Mesendoderm (in vitro differentiated cells): ENCODE measurements around the gene RPL3.

Source experiments
- DNase-seq: peaks from one replicate; pipeline ENCODE4 v3.0.0; 2013
- H2AK5ac ChIP-seq: 2 replicates; pipeline ENCODE4 v1.6.1; 2013; ENCODE audit warnings: low read length, inconsistent platforms
- H2BK120ac ChIP-seq: 2 replicates; pipeline ENCODE4 v1.6.1; 2013; ENCODE audit warnings: low read depth, mild to moderate bottlenecking, low read length, moderate library complexity, mixed read lengths
- H2BK15ac ChIP-seq: replicated peaks from 2 replicates; pipeline ENCODE4 v1.6.1; 2013; ENCODE audit warnings: low read depth, mild to moderate bottlenecking, moderate library complexity
- H2BK5ac ChIP-seq: 2 replicates; pipeline ENCODE4 v1.6.1; 2013; ENCODE audit warnings: low read length, inconsistent platforms
- H3K18ac ChIP-seq: 2 replicates; pipeline ENCODE4 v1.6.1; 2013; ENCODE audit warnings: mild to moderate bottlenecking, low read length, mixed read lengths
- H3K23ac ChIP-seq: one replicate; pipeline ENCODE4 v1.6.1; 2013; ENCODE audit warnings: low read length
- H3K27ac ChIP-seq: 2 replicates; pipeline ENCODE4 v1.5.1; 2013; ENCODE audit warnings: low read depth, mild to moderate bottlenecking, inconsistent platforms, low read length, moderate library complexity
- H3K27me3 ChIP-seq: 2 replicates; pipeline ENCODE4 v1.6.1; 2013; ENCODE audit warnings: low read length, control low read depth, mild to moderate bottlenecking, inconsistent platforms; ENCODE audit not compliant: insufficient read depth, poor library complexity
- H3K36me3 ChIP-seq: 2 replicates; pipeline ENCODE4 v1.6.1; 2013; ENCODE audit warnings: low read length, inconsistent platforms; ENCODE audit not compliant: control insufficient read depth, insufficient read depth
- H3K4ac ChIP-seq: one replicate; pipeline ENCODE4 v1.6.1; 2013; ENCODE audit warnings: low read depth, mild to moderate bottlenecking, low read length, moderate library complexity
- H3K4me1 ChIP-seq: 2 replicates; pipeline ENCODE4 v1.6.1; 2013; ENCODE audit warnings: low read depth, low read length, inconsistent platforms; ENCODE audit not compliant: control insufficient read depth
- H3K4me2 ChIP-seq: 2 replicates; pipeline ENCODE4 v1.6.1; 2013; ENCODE audit warnings: low read length
- H3K4me3 ChIP-seq: 2 replicates; pipeline ENCODE4 v1.5.1; 2013; ENCODE audit warnings: mild to moderate bottlenecking, low read length
- H3K56ac ChIP-seq: one replicate; pipeline ENCODE4 v1.6.1; 2013; ENCODE audit warnings: low read length
- H3K79me1 ChIP-seq: 2 replicates; pipeline ENCODE4 v1.6.1; 2013; ENCODE audit warnings: low read length, inconsistent platforms
- H3K79me2 ChIP-seq: 2 replicates; pipeline ENCODE4 v1.6.1; 2013; ENCODE audit warnings: mild to moderate bottlenecking, low read length; ENCODE audit not compliant: control insufficient read depth, insufficient read depth
- H3K9ac ChIP-seq: 2 replicates; pipeline ENCODE4 v1.6.1; 2013; ENCODE audit warnings: low read length, inconsistent platforms
- H4K5ac ChIP-seq: one replicate; pipeline ENCODE4 v1.6.1; 2013; ENCODE audit warnings: low read length
- H4K8ac ChIP-seq: one replicate; pipeline ENCODE4 v1.6.1; 2013; ENCODE audit warnings: low read depth, mild to moderate bottlenecking, control low read depth, low read length, moderate library complexity
- WGBS: extraction: QIAGEN DNeasy Blood & Tissue Kit; methylation state at CpG from one replicate; pipeline ENCODE4 v1.1.7; 2013; ENCODE audit warnings: low lambda C conversion rate, missing lambda C conversion rate; ENCODE audit not compliant: insufficient coverage; ENCODE audit errors: extremely low coverage; 5-methylcytosine and 5-hydroxymethylcytosine counted together

Gene RPL3

DNA sequence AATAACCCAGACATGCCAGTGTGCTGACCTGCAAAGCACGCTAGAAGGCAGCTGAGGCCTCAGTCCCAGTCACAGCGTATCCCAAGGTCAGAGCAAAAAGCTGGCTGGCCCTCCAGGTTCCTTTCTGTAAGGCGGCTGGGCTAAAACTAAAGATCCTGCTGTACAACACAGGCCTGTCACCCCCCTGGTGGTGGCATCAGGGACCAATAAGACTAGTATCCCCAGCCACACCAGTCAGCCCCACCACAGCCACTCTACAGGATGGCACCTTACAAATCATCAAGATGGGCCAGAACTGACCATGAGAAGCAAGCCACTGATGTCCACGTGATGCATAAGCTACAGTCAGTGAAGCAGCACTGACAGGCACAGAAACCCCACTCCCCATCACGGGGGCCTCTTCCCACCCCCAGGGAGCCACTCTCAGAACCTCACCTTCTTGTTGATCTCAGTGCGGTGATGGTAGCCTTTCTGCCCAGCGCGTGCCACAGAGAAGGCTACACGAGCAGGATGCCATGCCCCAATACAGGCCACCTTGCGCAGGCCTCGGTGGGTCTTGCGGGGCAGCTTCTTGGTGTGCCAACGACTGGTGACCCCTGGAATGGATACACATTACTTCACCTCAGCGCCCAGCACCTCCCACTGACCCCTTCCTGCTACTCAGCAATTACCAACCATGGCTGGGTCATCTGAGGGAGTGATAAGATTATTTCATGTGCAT, 5.0 kb downstream of the RPL3 start:
- no peak overlapping the region for H3K18ac ChIP-seq
- no peak overlapping the region for H4K5ac ChIP-seq
- H3K9ac ChIP-seq: peak overlapping the region; percentile 31
- H3K4me2 ChIP-seq: no peak overlapping the region
- H3K79me1 ChIP-seq: peaks cover 20% of the 10 kb centered on the region
- no peak overlapping the region for H2BK15ac ChIP-seq
- peaks cover 57% of the 10 kb centered on the region for H3K36me3 ChIP-seq
- no peak overlapping the region for H2BK5ac ChIP-seq
- H3K56ac ChIP-seq: peak overlapping the region; percentile 17
- no peak overlapping the region for H3K4ac ChIP-seq
- no peak overlapping the region for H4K8ac ChIP-seq
- H2BK120ac ChIP-seq: no peak overlapping the region
- H3K27me3 ChIP-seq: no peaks in the 10 kb centered on the region
- H3K23ac ChIP-seq: no peak overlapping the region
- no peaks in the 10 kb centered on the region for H3K4me1 ChIP-seq
- H3K27ac ChIP-seq: no peak overlapping the region
- no peak overlapping the region for H3K4me3 ChIP-seq
- H3K79me2 ChIP-seq: peaks cover 50% of the 10 kb centered on the region
- no peak overlapping the region for H2AK5ac ChIP-seq
- WGBS: no CpG with 5 or more reads among the region's 14 CpGs
- peak; percentile 61 for DNase-seq

GRCh38 chr22:39313258-39314001, 6.0 kb downstream of the RPL3 start:
- no CpG with 5 or more reads among the region's 20 CpGs for WGBS
- no peak overlapping the region for H3K18ac ChIP-seq
- H3K9ac ChIP-seq: peak overlapping the region; percentile 8
- H4K8ac ChIP-seq: no peak overlapping the region
- H3K36me3 ChIP-seq: peaks cover 57% of the 10 kb centered on the region
- H3K4ac ChIP-seq: no peak overlapping the region
- H3K23ac ChIP-seq: no peak overlapping the region
- H2BK15ac ChIP-seq: no peak overlapping the region
- H3K79me2 ChIP-seq: peaks cover 41% of the 10 kb centered on the region
- no peak overlapping the region for H2BK5ac ChIP-seq
- peaks cover 2% of the 10 kb centered on the region for H3K4me1 ChIP-seq
- no peak overlapping the region for H2AK5ac ChIP-seq
- no peak overlapping the region for H3K27ac ChIP-seq
- H3K79me1 ChIP-seq: peaks cover 20% of the 10 kb centered on the region
- H2BK120ac ChIP-seq: no peak overlapping the region
- H3K27me3 ChIP-seq: no peaks in the 10 kb centered on the region
- H4K5ac ChIP-seq: no peak overlapping the region
- no peak overlapping the region for H3K4me2 ChIP-seq
- DNase-seq: no peak
- H3K4me3 ChIP-seq: no peak overlapping the region
- H3K56ac ChIP-seq: no peak overlapping the region

DNA sequence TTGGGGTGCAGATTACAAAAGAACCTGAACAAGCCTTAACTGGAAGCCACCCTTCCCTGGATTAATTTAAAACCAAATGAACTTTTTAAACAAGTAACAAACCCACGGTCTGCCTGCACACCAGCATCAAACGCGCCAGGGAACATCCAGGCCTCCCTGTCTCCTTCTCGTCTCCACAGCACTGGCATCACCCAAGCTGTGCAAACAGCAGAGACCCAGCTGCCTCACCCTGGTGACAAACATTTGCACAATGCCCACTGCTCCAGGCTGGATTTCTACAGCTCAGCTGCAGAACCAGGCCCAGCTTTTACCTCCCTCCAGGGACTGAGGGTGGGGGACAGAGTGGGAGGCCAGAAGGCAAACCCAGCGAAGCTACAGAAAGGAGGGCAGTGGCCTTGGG, 7.0 kb downstream of the RPL3 start:
- H3K18ac ChIP-seq: no peak overlapping the region
- H3K4me3 ChIP-seq: no peak overlapping the region
- H4K5ac ChIP-seq: no peak overlapping the region
- no peak overlapping the region for H2BK5ac ChIP-seq
- no peaks in the 10 kb centered on the region for H3K27me3 ChIP-seq
- no peak for DNase-seq
- no peak overlapping the region for H3K23ac ChIP-seq
- peaks cover 20% of the 10 kb centered on the region for H3K79me1 ChIP-seq
- no CpG with 5 or more reads among the region's 5 CpGs for WGBS
- H3K4me1 ChIP-seq: peaks cover 2% of the 10 kb centered on the region
- no peak overlapping the region for H3K4me2 ChIP-seq
- H3K79me2 ChIP-seq: peaks cover 30% of the 10 kb centered on the region
- H2BK15ac ChIP-seq: no peak overlapping the region
- peaks cover 50% of the 10 kb centered on the region for H3K36me3 ChIP-seq
- no peak overlapping the region for H4K8ac ChIP-seq
- no peak overlapping the region for H2BK120ac ChIP-seq
- H2AK5ac ChIP-seq: no peak overlapping the region
- H3K27ac ChIP-seq: no peak overlapping the region
- H3K4ac ChIP-seq: no peak overlapping the region
- H3K56ac ChIP-seq: no peak overlapping the region
- no peak overlapping the region for H3K9ac ChIP-seq

GRCh38 chr22:39311592-39312400, 7.6 kb downstream of the RPL3 start:
- H2BK15ac ChIP-seq: no peak overlapping the region
- no peak overlapping the region for H3K23ac ChIP-seq
- peak overlapping the region; percentile 0 for H3K27ac ChIP-seq
- no CpG with 5 or more reads among the region's 19 CpGs for WGBS
- peaks cover 2% of the 10 kb centered on the region for H3K4me1 ChIP-seq
- peak; percentile 48 for DNase-seq
- H3K27me3 ChIP-seq: no peaks in the 10 kb centered on the region
- H3K79me2 ChIP-seq: peaks cover 24% of the 10 kb centered on the region
- H3K9ac ChIP-seq: no peak overlapping the region
- H3K36me3 ChIP-seq: peaks cover 44% of the 10 kb centered on the region
- peaks cover 17% of the 10 kb centered on the region for H3K79me1 ChIP-seq
- peak overlapping the region; percentile 39 for H3K56ac ChIP-seq
- no peak overlapping the region for H2AK5ac ChIP-seq
- H3K4me2 ChIP-seq: no peak overlapping the region
- no peak overlapping the region for H2BK120ac ChIP-seq
- H4K5ac ChIP-seq: no peak overlapping the region
- H3K18ac ChIP-seq: no peak overlapping the region
- H2BK5ac ChIP-seq: no peak overlapping the region
- H4K8ac ChIP-seq: no peak overlapping the region
- no peak overlapping the region for H3K4me3 ChIP-seq
- no peak overlapping the region for H3K4ac ChIP-seq

GRCh38 chr22:39309881-39310714, 9.3 kb downstream of the RPL3 start:
- no CpG with 5 or more reads among the region's 16 CpGs for WGBS
- Histone ChIP-seq H3K27me3 (no peaks in the 10 kb centered on the region), H4K5ac (no peak overlapping the region), H2BK15ac (no peak overlapping the region), H3K56ac (peak overlapping the region; percentile 65), H2AK5ac (no peak overlapping the region), H2BK5ac (no peak overlapping the region), H3K36me3 (peaks cover 33% of the 10 kb centered on the region), H3K4me3 (no peak overlapping the region), H3K4me1 (peaks cover 2% of the 10 kb centered on the region), H3K4ac (no peak overlapping the region), H3K23ac (peak overlapping the region; percentile 11), H3K79me1 (peaks cover 11% of the 10 kb centered on the region), H2BK120ac (no peak overlapping the region), H3K4me2 (no peak overlapping the region), H3K27ac (peak overlapping the region; percentile 67), H3K18ac (peak overlapping the region; percentile 13), H3K79me2 (peaks cover 8% of the 10 kb centered on the region), H3K9ac (no peak overlapping the region), H4K8ac (no peak overlapping the region)
- DNase-seq: peak; percentile 70
